ENCODE results near the gene MRM2. TPM values are rescaled to one million over a fixed set of nuclear protein-coding genes. Genes with fewer than 3 reads are reported as not detected.

MRM2 gene
- total RNA-seq, result 19.5 and 19.7 TPM in 2 replicates

DNA sequence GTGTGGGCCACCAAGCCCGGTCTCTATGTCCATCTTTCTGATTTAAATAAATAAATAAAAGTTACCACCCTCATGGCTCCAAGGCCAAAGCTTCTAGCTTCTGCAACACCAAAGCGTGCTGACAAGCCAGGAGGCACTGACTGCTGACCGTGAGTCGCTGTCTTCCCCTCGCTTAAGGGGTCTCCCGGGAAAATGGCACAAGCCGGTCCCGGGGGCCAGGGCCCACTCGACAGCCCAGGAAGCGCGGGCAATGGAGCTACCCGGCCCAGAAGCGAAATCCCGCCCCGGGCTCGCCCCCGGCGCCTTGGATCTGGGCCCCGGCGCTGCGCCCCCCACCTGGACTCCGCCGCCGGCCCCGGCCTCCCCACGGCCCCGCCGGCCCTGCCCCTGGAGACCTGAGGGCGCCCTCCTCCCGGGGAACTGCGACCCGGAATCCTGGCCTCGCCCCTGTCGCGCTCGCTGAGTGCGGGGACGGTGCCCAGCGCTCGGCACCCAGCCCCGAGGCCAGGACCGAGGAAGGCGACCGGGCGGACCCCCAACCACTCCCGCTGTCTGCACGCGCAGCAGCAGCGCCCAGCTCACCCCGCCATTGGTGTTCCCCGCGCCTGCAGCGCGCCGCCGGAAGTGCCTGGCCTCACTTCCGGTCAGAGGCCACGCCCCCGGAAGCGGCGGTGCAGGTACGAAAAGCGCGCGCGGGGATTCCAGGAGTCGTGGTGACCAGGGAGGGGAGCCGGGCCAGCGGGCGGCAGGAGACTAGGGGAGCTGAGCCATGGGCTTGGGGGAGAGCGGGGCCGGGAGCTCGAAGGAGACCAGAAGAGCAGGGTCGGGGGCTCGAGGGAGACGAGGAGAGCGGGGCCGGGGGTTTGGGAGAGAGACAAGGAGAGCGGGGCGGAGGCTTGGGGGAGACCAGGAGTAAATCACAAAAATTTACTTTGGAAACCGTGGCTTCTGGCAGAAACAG, at the start of gene MRM2, which contains the start of gene NUDT1:
TSS of gene MRM2 (minus strand) at position 626 of the 961 bp plus-strand sequence. CDS start at position 590, 36 bp downstream.
TSS of gene NUDT1 (plus strand) at position 647 of the 961 bp plus-strand sequence. CDS start 2,349 bp downstream, outside the sequence.

DNA sequence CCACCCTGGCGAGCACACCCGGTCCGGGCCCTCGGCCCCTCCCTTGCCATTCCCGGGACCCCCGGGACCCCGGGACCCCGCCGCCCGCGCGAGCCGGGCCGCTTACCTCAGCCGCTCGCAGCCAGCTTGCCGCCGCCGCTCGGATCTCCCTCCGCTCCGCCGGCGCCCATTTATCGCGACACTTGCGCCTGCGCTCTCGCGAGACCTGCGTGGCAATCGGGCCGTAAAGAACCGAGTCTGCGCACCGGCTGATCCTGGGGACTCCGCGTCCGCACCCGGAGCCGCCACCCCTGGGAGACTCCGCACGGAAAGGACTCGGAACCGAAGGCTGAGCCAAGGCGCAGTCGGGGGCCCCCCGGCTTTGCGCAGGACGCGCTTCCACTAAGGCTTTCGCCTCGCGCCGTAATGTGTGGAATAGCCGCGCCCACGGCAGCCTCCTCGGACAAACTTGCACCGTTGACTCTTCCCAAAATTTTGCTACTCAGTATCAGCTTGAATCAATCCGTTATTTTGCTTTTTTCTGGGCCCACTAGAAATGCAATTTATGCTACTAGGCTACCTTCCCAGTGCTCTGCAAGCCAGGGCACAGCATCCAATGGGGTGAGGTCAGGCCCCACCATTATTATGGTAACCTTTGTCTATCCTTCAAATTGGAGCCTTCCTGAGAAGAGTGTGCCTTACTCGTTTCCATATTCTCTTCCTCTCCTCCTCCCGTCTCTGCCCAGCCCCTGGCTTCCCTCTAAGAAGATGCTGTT, 9.1 kb downstream of the MRM2 start, which contains the start of gene MAD1L1:
TSS of gene MAD1L1 (minus strand) at position 180 of the 755 bp plus-strand sequence. CDS start 2,812 bp downstream, outside the sequence.

Other genes starting within 250 kb of the MRM2 start
- gene MAD1L1, start 9.3 kb downstream of the MRM2 start, total RNA-seq, result 40.1 and 52.4 TPM in 2 replicates
- gene NUDT1, start within 50 bp of the MRM2 start, total RNA-seq, result 43.9 and 44.4 TPM in 2 replicates
- 33.7 and 34.2 TPM in 2 replicates for gene SNX8, start 72.2 kb upstream of the MRM2 start, total RNA-seq
- gene EIF3B, start 112.6 kb upstream of the MRM2 start, total RNA-seq, result 197 and 200 TPM in 2 replicates
- gene CHST12, start 161.4 kb upstream of the MRM2 start, total RNA-seq, result 16.8 and 17.0 TPM in 2 replicates
- not detected in 2 replicates for gene GRIFIN, start 234.2 kb upstream of the MRM2 start, total RNA-seq

Data from mammary microvascular endothelial cell (primary cell).